Esophagus muscularis mucosa (tissue), 4 donors: ENCODE measurements around the gene LRRC25. TPM values are rescaled to one million over a fixed set of nuclear protein-coding genes. Genes with fewer than 3 reads are reported as not detected.
"Not testable (repeated sequence)": the region's sequence is repeated elsewhere in the genome, so short reads cannot be mapped to it uniquely, and the experiment has no call there.

Experiments
- DNase-seq: peaks from one replicate; pipeline ENCODE4 v3.0.0-alpha.2; 2017; ENCODE audit errors: extremely low spot score
- H3K27ac ChIP-seq, 4 donors: fragments of 200-600 bp; sonication (generic); replicated peaks in 1 of 4; 1 replicate in 3 of 4; 2 replicates in 1 of 4; pipeline ENCODE4 v1.5.1; 2016 to 2019; ENCODE audit warnings: mild to moderate bottlenecking in 1 of 4
- H3K27me3 ChIP-seq, 4 donors: fragments of 200-600 bp; sonication (generic); one replicate each; pipeline versions ENCODE4 v1.5.1 to v1.6.0; 2016 to 2019
- H3K36me3 ChIP-seq, 4 donors: fragments of 200-600 bp; sonication (generic); one replicate each; pipeline ENCODE4 v1.5.1; 2016 to 2019
- H3K4me1 ChIP-seq, 4 donors: fragments of 200-600 bp; sonication (generic); one replicate each; pipeline ENCODE4 v1.5.1; 2016 to 2019
- H3K4me3 ChIP-seq, 4 donors: fragments of 200-600 bp; sonication (generic); 1 replicate in 2 of 4; 2 replicates in 2 of 4; pipeline ENCODE4 v1.5.1; 2016 to 2019; ENCODE audit warnings: mild to moderate bottlenecking in 4 of 4, moderate library complexity in 1 of 4
- H3K9me3 ChIP-seq, 4 donors: fragments of 200-600 bp; sonication (generic); 1 replicate in 3 of 4; 2 replicates in 1 of 4; pipeline ENCODE4 v1.5.1; 2016 to 2019
- EP300 ChIP-seq: sonication (generic); formaldehyde crosslinking; IDR thresholded peaks from one replicate; pipeline ENCODE4 v1.6.1; 2017; ENCODE audit warnings: antibody characterized with exemption
- POLR2A ChIP-seq: fragments of 450-650 bp; IDR thresholded peaks from one replicate; pipeline ENCODE4 v1.6.1; 2017; ENCODE audit warnings: antibody characterized with exemption, moderate library complexity, mild to moderate bottlenecking, low read depth
- POLR2AphosphoS5 ChIP-seq, 2 donors: sonication (generic); formaldehyde crosslinking; IDR thresholded peaks; one replicate each; pipeline ENCODE4 v1.6.1; 2017; ENCODE audit warnings: antibody characterized with exemption in 2 of 2
- WGBS: methylation state at CpG from one replicate; pipeline ENCODE4 v1.1.5; 2018; 5-methylcytosine and 5-hydroxymethylcytosine counted together
- intact Hi-C: fragments of 100-400 bp; cut with DNase I; formaldehyde crosslinking; loops from one replicate; pipeline ENCODE4 v1.15.1; 2023
- total RNA-seq, 4 donors: library from RNA; depleted of rRNA; stranded (reverse); fragments of >200 nt; gene quantifications; one replicate each; pipeline versions ENCODE4 v1.1.0 to v1.2.1, GENCODE V29; 2016
- TF ChIP-seq, protein P1 (sequence below), 3 experiments: fragments of 200-600 bp in 2 of 3; fragments of 450-650 bp in 1 of 3; sonication (generic) in 2 of 3; IDR thresholded peaks; one replicate each; pipeline ENCODE4 v1.5.1; 2017 to 2019; ENCODE audit warnings: antibody characterized with exemption in 3 of 3, mild to moderate bottlenecking in 2 of 3, moderate library complexity in 1 of 3

Gene LRRC25
- total RNA-seq, 4 donors from 2014 or later, result 5.8 to 20.4 (median 7.0) TPM

DNA sequence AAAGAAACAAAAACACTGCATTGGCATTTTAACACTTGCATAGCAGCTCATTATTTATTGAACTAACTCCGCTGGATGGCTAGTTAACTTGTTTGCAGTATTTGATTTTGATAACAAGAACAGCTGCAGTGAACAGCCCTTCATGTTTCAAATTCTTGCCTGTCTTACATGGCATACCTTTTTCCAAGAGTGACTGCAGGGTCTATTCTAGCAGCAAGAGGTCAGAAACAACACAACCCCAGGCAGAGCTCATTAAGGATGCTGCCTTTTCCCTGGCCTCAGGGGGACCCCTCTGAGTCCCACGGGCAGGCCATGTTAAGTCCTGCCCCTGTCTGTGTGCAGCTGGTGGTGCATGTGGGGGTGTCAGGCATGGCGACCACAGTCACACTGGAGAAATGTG, 40.4 kb downstream of the LRRC25 start:
- no peak overlapping the region for H3K27ac ChIP-seq
- WGBS, result 86% methylated on average over 3 of the region's 3 CpGs
- peaks cover 7 to 91% (median 72%) of the 10 kb centered on the region in 4 donors for H3K36me3 ChIP-seq
- no peaks in the 10 kb centered on the region for H3K27me3 ChIP-seq
- H3K9me3 ChIP-seq, result no peaks in the 10 kb centered on the region
- DNase-seq, result no peak
- H3K4me3 ChIP-seq, result no peak overlapping the region
- intact Hi-C loops, result no loop called here
- H3K4me1 ChIP-seq, result peaks cover 0 to 7% (median 0%) of the 10 kb centered on the region in 4 donors
- TF ChIP-seq POLR2AphosphoS5 (IDR thresholded peaks at IDR 0.05), result no peak
- TF ChIP-seq, protein P1, sequence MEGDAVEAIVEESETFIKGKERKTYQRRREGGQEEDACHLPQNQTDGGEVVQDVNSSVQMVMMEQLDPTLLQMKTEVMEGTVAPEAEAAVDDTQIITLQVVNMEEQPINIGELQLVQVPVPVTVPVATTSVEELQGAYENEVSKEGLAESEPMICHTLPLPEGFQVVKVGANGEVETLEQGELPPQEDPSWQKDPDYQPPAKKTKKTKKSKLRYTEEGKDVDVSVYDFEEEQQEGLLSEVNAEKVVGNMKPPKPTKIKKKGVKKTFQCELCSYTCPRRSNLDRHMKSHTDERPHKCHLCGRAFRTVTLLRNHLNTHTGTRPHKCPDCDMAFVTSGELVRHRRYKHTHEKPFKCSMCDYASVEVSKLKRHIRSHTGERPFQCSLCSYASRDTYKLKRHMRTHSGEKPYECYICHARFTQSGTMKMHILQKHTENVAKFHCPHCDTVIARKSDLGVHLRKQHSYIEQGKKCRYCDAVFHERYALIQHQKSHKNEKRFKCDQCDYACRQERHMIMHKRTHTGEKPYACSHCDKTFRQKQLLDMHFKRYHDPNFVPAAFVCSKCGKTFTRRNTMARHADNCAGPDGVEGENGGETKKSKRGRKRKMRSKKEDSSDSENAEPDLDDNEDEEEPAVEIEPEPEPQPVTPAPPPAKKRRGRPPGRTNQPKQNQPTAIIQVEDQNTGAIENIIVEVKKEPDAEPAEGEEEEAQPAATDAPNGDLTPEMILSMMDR (IDR thresholded peaks at IDR 0.05), result no peak
- no peak for TF ChIP-seq POLR2A
- TF ChIP-seq EP300, result no peak

DNA sequence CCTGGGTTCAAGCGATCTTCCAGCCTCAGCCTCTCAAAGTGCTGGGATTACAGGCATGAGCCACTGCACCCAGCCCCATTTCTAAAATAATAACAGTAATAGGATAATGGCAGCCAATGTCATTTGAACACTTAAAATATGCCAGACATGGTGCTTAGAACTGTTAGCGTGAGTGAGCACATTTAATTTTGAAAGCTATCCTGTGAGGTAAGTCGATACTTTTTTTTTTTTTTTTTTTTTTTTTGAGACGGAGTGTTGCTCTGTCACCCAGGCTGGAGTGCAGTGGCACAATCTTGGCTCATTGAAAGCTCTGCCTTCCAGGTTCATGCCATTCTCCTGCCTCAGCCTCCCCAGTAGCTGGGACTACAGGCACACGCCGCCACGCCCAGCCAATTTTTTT, 42.7 kb downstream of the LRRC25 start:
- H3K9me3 ChIP-seq, H3K27ac ChIP-seq, H3K27me3 ChIP-seq, H3K4me3 ChIP-seq, intact Hi-C loops, DNase-seq, H3K4me1 ChIP-seq: not testable (repeated sequence)
- 97% methylated on average over 7 of the region's 7 CpGs for WGBS
- H3K36me3 ChIP-seq, result peaks cover 7 to 68% (median 51%) of the 10 kb centered on the region in 4 donors

DNA sequence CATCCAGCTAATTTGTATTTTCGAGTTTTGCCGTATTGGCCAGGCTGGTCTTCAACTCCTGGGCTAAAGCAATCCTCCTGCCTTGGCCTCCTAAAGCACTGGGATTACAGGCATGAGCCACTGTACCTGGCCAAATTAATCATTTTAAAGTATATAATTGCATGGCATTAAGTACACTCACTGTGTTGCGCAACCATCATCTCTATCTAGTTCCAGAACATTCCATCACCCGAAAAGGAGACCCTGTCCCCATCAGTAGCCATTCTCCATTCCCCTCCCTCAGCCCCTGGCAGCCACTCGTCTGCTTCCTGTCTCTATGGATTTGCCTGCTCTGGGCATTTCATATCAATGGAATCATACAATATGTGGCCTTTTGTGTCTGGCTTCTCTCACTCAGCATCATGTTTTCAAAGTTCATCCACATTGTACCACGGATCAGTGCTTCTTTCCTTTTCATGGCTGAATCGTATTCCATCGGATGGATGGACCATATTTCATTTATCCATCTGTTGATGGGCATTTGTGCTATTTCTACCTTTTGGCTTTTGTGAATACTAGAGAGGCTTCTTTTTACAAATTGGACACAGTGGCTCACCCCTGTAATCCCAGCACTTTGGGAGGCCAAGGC, 43.9 kb downstream of the LRRC25 start:
- H3K9me3 ChIP-seq, result no peaks in the 10 kb centered on the region
- H3K27me3 ChIP-seq, result no peaks in the 10 kb centered on the region
- H3K27ac ChIP-seq, result no peak overlapping the region
- H3K4me1 ChIP-seq, result peaks cover 0 to 10% (median 3%) of the 10 kb centered on the region in 4 donors
- intact Hi-C loops, result no loop called here
- H3K4me3 ChIP-seq, result no peak overlapping the region
- WGBS, result 96% methylated on average over 8 of the region's 8 CpGs
- DNase-seq, result no peak
- peaks cover 7 to 58% (median 42%) of the 10 kb centered on the region in 4 donors for H3K36me3 ChIP-seq
- no peak for TF ChIP-seq POLR2AphosphoS5 (IDR thresholded peaks at IDR 0.05)
- no peak for TF ChIP-seq POLR2A
- TF ChIP-seq, protein P1 (IDR thresholded peaks at IDR 0.05), result no peak
- TF ChIP-seq EP300, result no peak

DNA sequence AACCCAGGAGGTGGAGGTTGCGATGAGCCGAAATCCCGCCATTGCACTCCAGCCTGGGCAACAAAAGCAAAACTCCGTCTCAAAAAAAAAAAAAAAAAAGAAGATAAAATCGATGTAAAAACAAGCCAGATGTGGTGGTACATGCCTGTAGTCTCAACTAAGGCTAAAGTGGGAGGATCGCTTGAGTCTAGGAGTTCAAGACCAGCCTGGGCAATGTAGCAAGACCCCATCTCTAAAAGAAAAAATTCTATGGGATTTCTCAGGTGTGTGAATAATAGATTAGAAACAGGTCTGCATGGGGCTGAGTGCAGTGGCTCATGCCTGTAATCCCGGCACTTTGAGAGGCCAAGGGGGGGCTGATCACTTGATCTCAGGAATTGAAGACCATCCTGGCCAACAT, 45.9 kb downstream of the LRRC25 start:
- Histone ChIP-seq H3K27me3 (no peaks in the 10 kb centered on the region), H3K4me1 (peaks cover 0 to 7% (median 3%) of the 10 kb centered on the region in 4 donors), H3K27ac (no peak overlapping the region), H3K36me3 (peaks cover 0 to 50% (median 24%) of the 10 kb centered on the region in 4 donors), H3K9me3 (no peaks in the 10 kb centered on the region), H3K4me3 (no peak overlapping the region)
- intact Hi-C loops, result no loop called here
- WGBS, result 95% methylated on average over 7 of the region's 7 CpGs
- no peak for DNase-seq
- TF ChIP-seq POLR2AphosphoS5 (IDR thresholded peaks at IDR 0.05), result no peak
- TF ChIP-seq POLR2A, result no peak
- TF ChIP-seq, protein P1 (IDR thresholded peaks at IDR 0.05), result no peak
- TF ChIP-seq EP300, result no peak

DNA sequence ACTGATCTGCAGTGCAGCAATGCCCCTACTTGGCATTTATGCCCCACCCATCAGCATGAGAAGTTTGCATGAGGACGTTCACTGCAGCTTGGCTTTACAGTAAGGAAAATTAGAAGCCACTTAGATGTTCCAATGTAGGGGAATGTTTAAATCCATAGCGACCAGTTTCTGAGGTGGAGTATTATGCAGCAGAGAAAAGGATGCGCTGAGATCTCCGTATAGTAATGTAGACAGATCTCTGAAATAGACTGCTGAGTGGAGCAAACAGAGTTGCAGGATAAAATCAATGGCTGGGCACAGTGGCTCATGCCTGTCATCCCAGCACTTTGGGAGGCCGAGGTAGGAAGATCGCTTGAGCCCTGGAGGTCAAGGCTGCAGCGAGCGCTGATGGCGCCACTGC, 46.9 kb downstream of the LRRC25 start:
- Histone ChIP-seq H3K36me3 (peaks cover 0 to 45% (median 14%) of the 10 kb centered on the region in 4 donors), H3K27me3 (no peaks in the 10 kb centered on the region), H3K4me3 (no peak overlapping the region), H3K4me1 (peaks cover 0 to 6% (median 2%) of the 10 kb centered on the region in 4 donors), H3K9me3 (no peaks in the 10 kb centered on the region), H3K27ac (no peak overlapping the region)
- intact Hi-C loops, result no loop called here
- no peak for TF ChIP-seq EP300
- TF ChIP-seq, protein P1 (IDR thresholded peaks at IDR 0.05), result no peak
- no peak for TF ChIP-seq POLR2A
- no peak for TF ChIP-seq POLR2AphosphoS5 (IDR thresholded peaks at IDR 0.05)
- 84% methylated on average over 9 of the region's 9 CpGs for WGBS
- DNase-seq, result no peak
